Natural killer cell (primary cell): ENCODE measurements around the gene LIN7A. TPM values are rescaled to one million over a fixed set of nuclear protein-coding genes. Genes with fewer than 3 reads are reported as not detected.

Experiments used
- ATAC-seq, 3 donors: fragments of 150-1000 bp in 2 of 3; fragments of 200-7000 bp in 1 of 3; cut with Tn5 transposase; 1 replicate in 1 of 3; 2 replicates in 2 of 3; pipeline ENCODE4 v1.10.0; 2021; ENCODE audit warnings: mild to moderate bottlenecking in 2 of 3, moderate library complexity in 2 of 3
- DNase-seq, 2 donors: peaks; one replicate each; pipeline versions ENCODE4 v3.0.0 to v3.0.0-alpha.2; 2013 to 2021; ENCODE audit warnings: mixed read lengths in 1 of 2
- H3K27ac ChIP-seq: one replicate; pipeline ENCODE4 v1.5.1; 2013; ENCODE audit warnings: mild to moderate bottlenecking, low read length
- H3K27me3 ChIP-seq: one replicate; pipeline ENCODE4 v1.6.1; 2013; ENCODE audit warnings: low read length; ENCODE audit not compliant: control insufficient read depth, insufficient read depth
- H3K36me3 ChIP-seq: one replicate; pipeline ENCODE4 v1.6.1; 2013; ENCODE audit warnings: low read length; ENCODE audit not compliant: control insufficient read depth, insufficient read depth
- H3K4me1 ChIP-seq: one replicate; pipeline ENCODE4 v1.6.1; 2013; ENCODE audit warnings: low read length; ENCODE audit not compliant: control insufficient read depth, insufficient read depth
- H3K4me3 ChIP-seq: one replicate; pipeline ENCODE4 v1.5.1; 2013; ENCODE audit warnings: low read length
- H3K9me3 ChIP-seq: one replicate; pipeline ENCODE4 v1.6.1; 2013; ENCODE audit warnings: low read length; ENCODE audit not compliant: control insufficient read depth, insufficient read depth
- H3K27ac Mint-ChIP-seq, 2 donors: one replicate each; pipeline ENCODE4 v1.8.0; 2022; ENCODE audit warnings: mild to moderate bottlenecking in 2 of 2, mixed read lengths in 2 of 2, moderate library complexity in 1 of 2
- H3K27me3 Mint-ChIP-seq, 2 donors: one replicate each; pipeline ENCODE4 v1.8.0; 2022; ENCODE audit warnings: low read depth in 2 of 2, mixed read lengths in 2 of 2
- H3K36me3 Mint-ChIP-seq: one replicate; pipeline ENCODE4 v1.8.0; 2022; ENCODE audit warnings: mixed read lengths
- H3K4me1 Mint-ChIP-seq, 2 donors: one replicate each; pipeline ENCODE4 v1.8.0; 2022; ENCODE audit warnings: mixed read lengths in 2 of 2
- H3K4me3 Mint-ChIP-seq: one replicate; pipeline ENCODE4 v1.8.0; 2022; ENCODE audit warnings: mild to moderate bottlenecking, moderate library complexity, mixed read lengths
- H3K9me3 Mint-ChIP-seq, 2 donors: one replicate each; pipeline ENCODE4 v1.8.0; 2022; ENCODE audit warnings: mixed read lengths in 2 of 2
- CTCF ChIP-seq: fragments of 200-600 bp; IDR thresholded peaks from one replicate; pipeline ENCODE4 v1.8.0; 2022; ENCODE audit warnings: antibody characterized with exemption
- WGBS: methylation state at CpG from one replicate; pipeline ENCODE4 v1.1.7; 2013; ENCODE audit warnings: missing lambda C conversion rate; ENCODE audit not compliant: insufficient coverage; 5-methylcytosine and 5-hydroxymethylcytosine counted together
- intact Hi-C: fragments of 100-400 bp; cut with micrococcal nuclease; formaldehyde crosslinking; loops from one replicate; pipeline ENCODE4 v1.14.2; 2022
- total RNA-seq, 4 donors: library from RNA; stranded (reverse); fragments of 120-200 nt in 1 of 4; gene quantifications; one replicate each; pipeline versions ENCODE4 v1.2.3 to v1.2.4, GENCODE V29; 2013 to 2022

Gene LIN7A
- total RNA-seq, 3 donors from 2014 or later (not counting 1 experiment from before 2014, with no cell fraction given), result 0.12 to 14.9 (median 0.27) TPM

DNA sequence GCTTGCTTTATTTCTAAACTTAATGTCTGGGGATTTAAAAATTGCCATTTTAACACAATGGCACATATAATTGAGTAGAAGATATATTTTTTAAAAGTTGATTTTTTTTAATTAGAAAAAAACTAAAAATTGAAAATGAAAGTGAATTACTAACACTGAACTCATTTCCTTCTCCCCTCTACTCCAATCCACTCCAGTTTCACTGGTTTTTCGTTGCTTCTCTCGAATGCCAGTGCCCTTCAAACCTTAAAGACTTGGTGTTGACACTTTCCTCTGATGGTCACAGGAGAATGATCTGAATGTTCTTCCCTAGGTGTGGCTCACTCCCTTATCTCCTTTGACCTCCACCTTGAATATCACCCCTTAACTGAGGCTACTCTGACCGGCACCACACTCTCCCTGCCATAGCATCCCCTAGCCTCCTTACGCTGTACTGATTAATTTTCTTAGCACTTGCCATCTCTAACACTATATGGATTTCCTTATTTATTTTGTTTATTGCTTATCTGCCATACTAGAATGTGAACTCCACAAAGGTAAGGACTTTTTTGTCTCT lies 107.1 kb downstream of the LIN7A start:
- Mint-ChIP-seq H3K27ac (no peak overlapping the region), H3K36me3 (no peaks in the 10 kb centered on the region), H3K4me1 (no peaks in the 10 kb centered on the region), H3K9me3 (peaks cover 6 to 15% of the 10 kb centered on the region in 2 donors), H3K4me3 (no peak overlapping the region), H3K27me3 (no peaks in the 10 kb centered on the region)
- intact Hi-C loops, result no loop called here
- 78% methylated on average over 4 of the region's 4 CpGs for whole genome bisulfite sequencing
- no peaks in the 10 kb centered on the region for H3K36me3 ChIP-seq
- DNase-seq (no peak), ATAC-seq (no peak)
- peaks cover 4% of the 10 kb centered on the region for H3K9me3 ChIP-seq
- no peak overlapping the region for H3K4me3 ChIP-seq
- no peaks in the 10 kb centered on the region for H3K4me1 ChIP-seq
- no peak overlapping the region for H3K27ac ChIP-seq
- H3K27me3 ChIP-seq, result no peaks in the 10 kb centered on the region
- TF ChIP-seq CTCF, result no peak

DNA sequence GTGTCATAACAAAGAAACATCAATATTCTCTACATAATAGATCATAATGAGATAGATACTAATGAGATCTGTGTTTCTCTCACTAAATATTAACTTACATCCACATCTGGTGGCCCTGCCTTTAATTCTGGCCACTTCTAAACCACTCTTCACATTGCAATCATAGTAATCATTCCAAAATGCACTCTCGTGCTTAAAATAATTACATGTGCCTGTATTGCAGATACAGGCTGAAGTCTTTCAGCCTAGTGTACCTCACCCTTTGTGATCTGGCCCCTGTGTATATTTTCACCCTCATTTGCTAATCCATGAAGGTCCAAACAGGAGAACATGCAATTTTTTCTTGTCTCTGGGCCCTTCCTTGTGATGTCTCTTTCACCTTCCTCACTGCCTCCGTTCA lies 108.0 kb downstream of the LIN7A start:
- no peaks in the 10 kb centered on the region for H3K36me3 Mint-ChIP-seq
- intact Hi-C loops, result no loop called here
- no peak overlapping the region for H3K27ac ChIP-seq
- H3K36me3 ChIP-seq, result no peaks in the 10 kb centered on the region
- H3K27me3 Mint-ChIP-seq, result no peaks in the 10 kb centered on the region
- H3K4me1 Mint-ChIP-seq, result no peaks in the 10 kb centered on the region
- peaks cover 6 to 15% of the 10 kb centered on the region in 2 donors for H3K9me3 Mint-ChIP-seq
- no peaks in the 10 kb centered on the region for H3K27me3 ChIP-seq
- DNase-seq, result no peak
- H3K4me1 ChIP-seq, result no peaks in the 10 kb centered on the region
- no peak overlapping the region for H3K4me3 Mint-ChIP-seq
- ATAC-seq, result no peak
- no peak for TF ChIP-seq CTCF
- H3K4me3 ChIP-seq, result no peak overlapping the region
- 83% methylated on average over 2 of the region's 2 CpGs for WGBS
- no peak overlapping the region for H3K27ac Mint-ChIP-seq
- H3K9me3 ChIP-seq, result peaks cover 4% of the 10 kb centered on the region

GRCh38 chr12:80825506-80825905 lies 112.2 kb downstream of the LIN7A start:
- no peak for TF ChIP-seq CTCF

GRCh38 chr12:80823393-80823792 lies 114.3 kb downstream of the LIN7A start:
- Histone ChIP-seq H3K9me3 (peaks cover 4% of the 10 kb centered on the region), H3K36me3 (no peaks in the 10 kb centered on the region), H3K27me3 (no peaks in the 10 kb centered on the region), H3K27ac (no peak overlapping the region), H3K4me3 (no peak overlapping the region), H3K4me1 (no peaks in the 10 kb centered on the region)
- H3K4me1 Mint-ChIP-seq, result no peaks in the 10 kb centered on the region
- H3K27me3 Mint-ChIP-seq, result no peaks in the 10 kb centered on the region
- no peak for TF ChIP-seq CTCF
- H3K36me3 Mint-ChIP-seq, result no peaks in the 10 kb centered on the region
- H3K9me3 Mint-ChIP-seq, result peaks cover 7% of the 10 kb centered on the region in 2 donors
- H3K4me3 Mint-ChIP-seq, result no peak overlapping the region
- H3K27ac Mint-ChIP-seq, result no peak overlapping the region
- ATAC-seq (no peak), DNase-seq (no peak)
- intact Hi-C loops, result no loop called here
- 62% methylated on average over 3 of the region's 3 CpGs for WGBS

More at GRCh38 chr12:80825506-80825905, 112.2 kb downstream of the LIN7A start:
- Mint-ChIP-seq H3K27me3 (no peaks in the 10 kb centered on the region), H3K4me1 (no peaks in the 10 kb centered on the region), H3K4me3 (no peak overlapping the region), H3K27ac (no peak overlapping the region), H3K36me3 (no peaks in the 10 kb centered on the region), H3K9me3 (peaks cover 6 to 7% of the 10 kb centered on the region in 2 donors)
- WGBS, result 56% methylated on average over 2 of the region's 2 CpGs
- no peaks in the 10 kb centered on the region for H3K36me3 ChIP-seq
- H3K27ac ChIP-seq, result no peak overlapping the region
- ATAC-seq, result no peak
- intact Hi-C loops, result no loop called here
- peaks cover 4% of the 10 kb centered on the region for H3K9me3 ChIP-seq
- H3K4me3 ChIP-seq, result no peak overlapping the region
- H3K4me1 ChIP-seq, result no peaks in the 10 kb centered on the region
- no peak for DNase-seq
- no peaks in the 10 kb centered on the region for H3K27me3 ChIP-seq
